ENCODE results near the gene TBX15. TPM values are rescaled to one million over a fixed set of nuclear protein-coding genes. Genes with fewer than 3 reads are reported as not detected.
A peak's percentile ranks its signal among the peaks of the same experiment; 100 is the strongest.

The TBX15 gene
- total and polyA plus RNA-seq, 8 donors: 0.05 to 0.14 (median 0.09) TPM; not detected in 3

GRCh38 chr1:118985640-118986554 lies 2.2 kb downstream of the TBX15 start:
- no peaks in the 10 kb centered on the region for H3K36me3 ChIP-seq
- FAIRE-seq (no peak), ATAC-seq (no peak), DNase-seq (no peak)
- no peak overlapping the region for H3K27ac ChIP-seq
- H3K27me3 ChIP-seq: peaks cover 4 to 89% (median 21%) of the 10 kb centered on the region in 4 donors
- 19 to 21% methylated on average over 34 of the region's 34 CpGs for WGBS, 2 donors
- H3K9me3 ChIP-seq: no peaks in the 10 kb centered on the region
- H3K4me1 ChIP-seq: no peaks in the 10 kb centered on the region
- intact Hi-C loops (cut with DNase I): no loop called here
- no peak overlapping the region for H3K4me3 ChIP-seq
- no peak for TF ChIP-seq CTCF (IDR thresholded peaks at IDR 0.05)

GRCh38 chr1:118984722-118985639 lies 3.2 kb downstream of the TBX15 start:
- FAIRE-seq (no peak), DNase-seq (no peak), ATAC-seq (peak in 3 of 4 donors; percentile 36 to 53 (median 49))
- 26 to 27% methylated on average over 48 of the region's 48 CpGs for WGBS, 2 donors
- Histone ChIP-seq H3K4me1 (no peaks in the 10 kb centered on the region), H3K27me3 (peaks cover 4 to 90% (median 24%) of the 10 kb centered on the region in 4 donors), H3K9me3 (no peaks in the 10 kb centered on the region), H3K27ac (no peak overlapping the region), H3K36me3 (no peaks in the 10 kb centered on the region), H3K4me3 (peak overlapping the region in 2 of 4 donors; percentile 14 to 30)
- TF ChIP-seq CTCF (IDR thresholded peaks at IDR 0.05): no peak
- intact Hi-C loops (cut with DNase I): no loop called here

- H3K27ac ChIP-seq: no peak overlapping the region
- 13 to 14% methylated on average over 43 of the region's 43 CpGs for WGBS, 2 donors
- H3K9me3 ChIP-seq: no peaks in the 10 kb centered on the region
- no peak for TF ChIP-seq CTCF (IDR thresholded peaks at IDR 0.05)
- no peaks in the 10 kb centered on the region for H3K36me3 ChIP-seq
- FAIRE-seq (no peak), DNase-seq (peak in 3 of 6 donors; percentile 26 to 50 (median 47)), ATAC-seq (peak; percentile 53 to 85 (median 68))
- intact Hi-C loops (cut with DNase I): no loop called here
- peak overlapping the region in 2 of 4 donors; percentile 14 to 30 for H3K4me3 ChIP-seq
- peaks cover 4 to 93% (median 23%) of the 10 kb centered on the region in 4 donors for H3K27me3 ChIP-seq
- H3K4me1 ChIP-seq: no peaks in the 10 kb centered on the region
These were observed 3.9 kb downstream of the TBX15 start for GRCh38 chr1:118984086-118984721.

- 36 to 38% methylated on average over 22 of the region's 22 CpGs for WGBS, 2 donors
- no peak overlapping the region for H3K4me3 ChIP-seq
- FAIRE-seq: no peak
- intact Hi-C loops (cut with DNase I): no loop called here
- no peak overlapping the region for H3K27ac ChIP-seq
- no peak for ATAC-seq
- no peaks in the 10 kb centered on the region for H3K4me1 ChIP-seq
- no peak for TF ChIP-seq CTCF (IDR thresholded peaks at IDR 0.05)
- H3K27me3 ChIP-seq: peaks cover 3 to 92% (median 23%) of the 10 kb centered on the region in 4 donors
- H3K9me3 ChIP-seq: no peaks in the 10 kb centered on the region
- peak in 1 of 6 donors; percentile 58 for DNase-seq
- H3K36me3 ChIP-seq: no peaks in the 10 kb centered on the region
These were observed 4.5 kb downstream of the TBX15 start for GRCh38 chr1:118983558-118984041.

All from pancreas (tissue), 10 donors.